ENCODE data around the gene CSNK1G1. TPM values are rescaled to one million over a fixed set of nuclear protein-coding genes. Genes with fewer than 3 reads are reported as not detected.
"Not testable (repeated sequence)": the region's sequence is repeated elsewhere in the genome, so short reads cannot be mapped to it uniquely, and the experiment has no call there.

Gene CSNK1G1
- total RNA-seq, 1 donor from 2014 or later: 37.0 TPM

DNA sequence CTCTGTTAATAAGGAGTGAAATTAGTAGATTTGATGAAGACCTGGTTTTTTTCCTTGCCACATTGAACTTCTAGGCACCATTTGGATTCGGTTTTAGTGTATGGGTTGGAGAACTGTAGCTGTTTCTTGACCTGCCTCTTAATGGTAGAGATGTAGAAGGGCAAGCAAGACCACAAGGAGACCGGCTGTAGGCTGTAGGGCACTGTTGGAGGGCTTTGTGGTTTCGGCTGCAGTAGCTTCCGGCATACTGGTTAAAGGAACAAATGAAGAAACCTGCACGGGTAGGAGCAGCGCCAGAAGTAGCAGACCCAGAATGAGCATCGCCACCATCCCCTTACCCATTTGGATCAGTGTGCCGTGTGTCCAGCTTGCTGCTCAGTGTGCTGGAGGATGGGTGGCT, 17.4 kb upstream of the CSNK1G1 start:
- Histone ChIP-seq H3K36me3 (ENCODE audit: insufficient read depth, low read length) (peaks cover 4% of the 10 kb centered on the region), H4K20me1 (ENCODE audit: insufficient read depth, low read length) (no peaks in the 10 kb centered on the region), H3K4me3 (ENCODE audit: insufficient read depth, low read depth, low read length) (no peak overlapping the region), H2AFZ (ENCODE audit: low read depth, low read length) (no peak overlapping the region), H3K27ac (ENCODE audit: low read depth, low read length) (no peak overlapping the region), H3K9ac (ENCODE audit: low read length) (no peak overlapping the region), H3K9me3 (ENCODE audit: insufficient read depth, low read depth, low read length) (no peaks in the 10 kb centered on the region), H3K4me1 (ENCODE audit: insufficient read depth, low read length) (no peaks in the 10 kb centered on the region), H3K27me3 (ENCODE audit: insufficient read depth, low read length) (no peaks in the 10 kb centered on the region), H3K4me2 (ENCODE audit: low read length) (no peak overlapping the region), H3K79me2 (ENCODE audit: insufficient read depth, low read length) (no peaks in the 10 kb centered on the region)
- FAIRE-seq: no peak
- Mint-ChIP-seq H3K4me3 (ENCODE audit: unreplicated experiment) (no peak overlapping the region), H3K27me3 (ENCODE audit: low read depth, unreplicated experiment) (no peaks in the 10 kb centered on the region), H3K27ac (ENCODE audit: unreplicated experiment) (no peak overlapping the region), H3K4me1 (ENCODE audit: low read depth, unreplicated experiment) (no peaks in the 10 kb centered on the region), H3K36me3 (ENCODE audit: low read depth, unreplicated experiment) (no peaks in the 10 kb centered on the region), H3K9me3 (ENCODE audit: unreplicated experiment) (no peaks in the 10 kb centered on the region)
- TF ChIP-seq EZH2 (IDR thresholded peaks at IDR 0.05; ENCODE audit: insufficient read depth, low read length): no peak
- no peak for TF ChIP-seq CTCF (IDR thresholded peaks at IDR 0.05; ENCODE audit: insufficient read depth, low read depth, low read length)
- no peak for DNase-seq (ENCODE audit: low read depth)

GRCh38 chr15:64371383-64371782, 15.4 kb upstream of the CSNK1G1 start:
- H3K4me3 Mint-ChIP-seq (ENCODE audit: unreplicated experiment); H3K9me3 ChIP-seq (ENCODE audit: insufficient read depth, low read depth, low read length); H3K27ac Mint-ChIP-seq (ENCODE audit: unreplicated experiment); H3K36me3 Mint-ChIP-seq (ENCODE audit: low read depth, unreplicated experiment); H3K27me3 Mint-ChIP-seq (ENCODE audit: low read depth, unreplicated experiment); FAIRE-seq; H3K4me2 ChIP-seq (ENCODE audit: low read length); H3K36me3 ChIP-seq (ENCODE audit: insufficient read depth, low read length); H3K4me3 ChIP-seq (ENCODE audit: insufficient read depth, low read depth, low read length); DNase-seq (ENCODE audit: low read depth); H3K79me2 ChIP-seq (ENCODE audit: insufficient read depth, low read length); H3K9ac ChIP-seq (ENCODE audit: low read length); H3K4me1 ChIP-seq (ENCODE audit: insufficient read depth, low read length); H3K27ac ChIP-seq (ENCODE audit: low read depth, low read length); H4K20me1 ChIP-seq (ENCODE audit: insufficient read depth, low read length); H3K9me3 Mint-ChIP-seq (ENCODE audit: unreplicated experiment); H2AFZ ChIP-seq (ENCODE audit: low read depth, low read length); H3K4me1 Mint-ChIP-seq (ENCODE audit: low read depth, unreplicated experiment); H3K27me3 ChIP-seq (ENCODE audit: insufficient read depth, low read length): not testable (repeated sequence)

- no peaks in the 10 kb centered on the region for H3K4me1 ChIP-seq (ENCODE audit: insufficient read depth, low read length)
- H3K36me3 ChIP-seq (ENCODE audit: insufficient read depth, low read length): no peaks in the 10 kb centered on the region
- Mint-ChIP-seq H3K36me3 (ENCODE audit: low read depth, unreplicated experiment) (no peaks in the 10 kb centered on the region), H3K27ac (ENCODE audit: unreplicated experiment) (no peak overlapping the region), H3K9me3 (ENCODE audit: unreplicated experiment) (no peaks in the 10 kb centered on the region), H3K27me3 (ENCODE audit: low read depth, unreplicated experiment) (no peaks in the 10 kb centered on the region), H3K4me3 (ENCODE audit: unreplicated experiment) (no peak overlapping the region), H3K4me1 (ENCODE audit: low read depth, unreplicated experiment) (no peaks in the 10 kb centered on the region)
- no peaks in the 10 kb centered on the region for H3K27me3 ChIP-seq (ENCODE audit: insufficient read depth, low read length)
- H3K4me3 ChIP-seq (ENCODE audit: insufficient read depth, low read depth, low read length): no peak overlapping the region
- H3K79me2 ChIP-seq (ENCODE audit: insufficient read depth, low read length): no peaks in the 10 kb centered on the region
- no peak for DNase-seq (ENCODE audit: low read depth)
- no peak for FAIRE-seq
- H3K4me2 ChIP-seq (ENCODE audit: low read length): no peak overlapping the region
- H4K20me1 ChIP-seq (ENCODE audit: insufficient read depth, low read length): no peaks in the 10 kb centered on the region
- no peak overlapping the region for H3K27ac ChIP-seq (ENCODE audit: low read depth, low read length)
- no peak overlapping the region for H3K9ac ChIP-seq (ENCODE audit: low read length)
- H3K9me3 ChIP-seq (ENCODE audit: insufficient read depth, low read depth, low read length): no peaks in the 10 kb centered on the region
- no peak overlapping the region for H2AFZ ChIP-seq (ENCODE audit: low read depth, low read length)
- no peak for TF ChIP-seq EZH2 (IDR thresholded peaks at IDR 0.05; ENCODE audit: insufficient read depth, low read length)
- no peak for TF ChIP-seq CTCF (IDR thresholded peaks at IDR 0.05; ENCODE audit: insufficient read depth, low read depth, low read length)
Observed at GRCh38 chr15:64369078-64369607, 13.2 kb upstream of the CSNK1G1 start.
